ENCODE data around the gene TRMT2A. TPM values are rescaled to one million over a fixed set of nuclear protein-coding genes. Genes with fewer than 3 reads are reported as not detected.

The TRMT2A gene
- polyA plus RNA-seq, 1 donor (not counting 4 experiments of a cell fraction or from before 2014, with no cell fraction given): 18.3 TPM

DNA sequence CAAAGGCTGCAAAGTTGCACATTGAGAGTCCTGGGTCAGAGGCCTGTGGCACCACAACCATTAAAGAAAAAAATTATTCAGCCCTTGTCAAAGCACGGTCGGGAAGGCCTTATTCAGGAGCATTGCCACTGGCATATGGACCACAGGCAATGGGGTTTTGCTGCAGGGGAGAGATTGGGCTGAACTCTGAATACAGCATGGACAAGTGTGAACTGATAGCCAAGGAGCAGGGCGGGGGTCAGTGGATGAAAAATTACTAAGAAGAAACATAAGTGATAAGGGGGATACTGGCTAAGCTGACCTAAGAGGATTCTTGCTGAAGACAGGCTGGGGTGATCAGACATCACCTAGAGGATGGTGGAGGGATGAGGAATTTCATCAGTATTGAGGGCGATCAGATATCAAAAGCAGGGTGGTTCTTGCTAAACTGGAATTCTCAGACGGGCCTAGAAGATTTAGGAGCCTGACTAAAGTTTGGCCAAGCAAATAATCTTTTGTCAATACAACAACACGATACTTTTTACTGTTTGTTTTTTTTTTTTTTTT is 40.3 kb downstream of the TRMT2A start:
- TF ChIP-seq, protein P1, sequence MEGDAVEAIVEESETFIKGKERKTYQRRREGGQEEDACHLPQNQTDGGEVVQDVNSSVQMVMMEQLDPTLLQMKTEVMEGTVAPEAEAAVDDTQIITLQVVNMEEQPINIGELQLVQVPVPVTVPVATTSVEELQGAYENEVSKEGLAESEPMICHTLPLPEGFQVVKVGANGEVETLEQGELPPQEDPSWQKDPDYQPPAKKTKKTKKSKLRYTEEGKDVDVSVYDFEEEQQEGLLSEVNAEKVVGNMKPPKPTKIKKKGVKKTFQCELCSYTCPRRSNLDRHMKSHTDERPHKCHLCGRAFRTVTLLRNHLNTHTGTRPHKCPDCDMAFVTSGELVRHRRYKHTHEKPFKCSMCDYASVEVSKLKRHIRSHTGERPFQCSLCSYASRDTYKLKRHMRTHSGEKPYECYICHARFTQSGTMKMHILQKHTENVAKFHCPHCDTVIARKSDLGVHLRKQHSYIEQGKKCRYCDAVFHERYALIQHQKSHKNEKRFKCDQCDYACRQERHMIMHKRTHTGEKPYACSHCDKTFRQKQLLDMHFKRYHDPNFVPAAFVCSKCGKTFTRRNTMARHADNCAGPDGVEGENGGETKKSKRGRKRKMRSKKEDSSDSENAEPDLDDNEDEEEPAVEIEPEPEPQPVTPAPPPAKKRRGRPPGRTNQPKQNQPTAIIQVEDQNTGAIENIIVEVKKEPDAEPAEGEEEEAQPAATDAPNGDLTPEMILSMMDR (optimal IDR thresholded peaks at IDR 0.05 in 1 of 3, IDR thresholded peaks at IDR 0.05 in 1 of 3, conservative IDR thresholded peaks at IDR 0.05 in 1 of 3; ENCODE audit: extremely low read depth in 1 of 3, insufficient read depth in 2 of 3, low read length in 3 of 3): no peak
- no peak for TF ChIP-seq EZH2 (IDR thresholded peaks at IDR 0.05; ENCODE audit: low read length)
- Histone ChIP-seq H3K4me3 (ENCODE audit: control insufficient read depth in 2 of 3, extremely low read depth in 1 of 3, insufficient read depth in 2 of 3, low read depth in 1 of 3, low read length in 3 of 3) (no peak overlapping the region), H3K9ac (ENCODE audit: control insufficient read depth, extremely low read depth, insufficient read depth, low read length) (no peak overlapping the region), H3K27me3 (ENCODE audit: control insufficient read depth, extremely low read depth, insufficient read depth, low read length) (no peaks in the 10 kb centered on the region), H4K20me1 (ENCODE audit: control insufficient read depth, extremely low read depth, insufficient read depth, low read length) (no peaks in the 10 kb centered on the region), H3K9me3 (ENCODE audit: control insufficient read depth, low read depth, low read length) (no peaks in the 10 kb centered on the region), H3K79me2 (ENCODE audit: control insufficient read depth, insufficient read depth, low read length) (peaks cover 13% of the 10 kb centered on the region), H2AFZ (ENCODE audit: control insufficient read depth, low read length) (no peak overlapping the region), H3K36me3 (ENCODE audit: control insufficient read depth in 2 of 2, extremely low read depth in 1 of 2, insufficient read depth in 2 of 2, low read length in 2 of 2) (no peaks in the 10 kb centered on the region), H3K9me1 (ENCODE audit: control insufficient read depth, extremely low read depth, insufficient read depth, low read length) (no peaks in the 10 kb centered on the region), H3K4me2 (ENCODE audit: control insufficient read depth, extremely low read depth, insufficient read depth, low read depth, low read length) (no peak overlapping the region), H3K27ac (ENCODE audit: control insufficient read depth, insufficient read depth, low read length) (no peak overlapping the region), H3K4me1 (ENCODE audit: control insufficient read depth, extremely low read depth, insufficient read depth, low read length) (peaks cover 7% of the 10 kb centered on the region)
- dilution Hi-C loops (cut with MboI; ENCODE audit: extremely low pct_ligation_motif_present, low sequenced_read_pairs): no loop called here
- no peak for FAIRE-seq
- no peak for DNase-seq (ENCODE audit: low read depth, low spot score)

DNA sequence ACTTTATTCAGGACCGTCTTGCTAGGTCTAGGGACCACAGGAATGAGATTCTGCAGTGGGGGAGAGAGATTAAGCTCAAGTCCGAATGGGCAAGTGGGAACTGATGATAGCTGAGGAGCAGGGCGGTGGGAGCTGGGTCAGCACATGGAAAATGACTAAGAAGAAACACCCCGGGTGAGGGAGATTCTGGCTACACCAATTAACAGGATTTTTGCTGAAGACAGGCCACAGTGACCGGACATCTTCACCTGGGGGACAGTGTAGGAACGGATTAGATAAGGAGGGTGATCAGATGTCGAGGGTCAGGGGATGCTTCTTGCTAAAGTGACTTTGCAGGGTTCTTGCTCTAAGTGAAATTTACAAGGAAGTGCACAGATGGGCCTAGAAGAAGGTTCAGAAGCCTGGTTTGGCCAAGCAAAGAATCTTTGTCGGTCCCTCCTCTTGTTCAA is 45.5 kb downstream of the TRMT2A start:
- Histone ChIP-seq H3K4me2 (ENCODE audit: control insufficient read depth, extremely low read depth, insufficient read depth, low read depth, low read length) (no peak overlapping the region), H3K9ac (ENCODE audit: control insufficient read depth, extremely low read depth, insufficient read depth, low read length) (no peak overlapping the region), H3K4me1 (ENCODE audit: control insufficient read depth, extremely low read depth, insufficient read depth, low read length) (no peaks in the 10 kb centered on the region), H3K9me1 (ENCODE audit: control insufficient read depth, extremely low read depth, insufficient read depth, low read length) (no peaks in the 10 kb centered on the region), H4K20me1 (ENCODE audit: control insufficient read depth, extremely low read depth, insufficient read depth, low read length) (no peaks in the 10 kb centered on the region), H2AFZ (ENCODE audit: control insufficient read depth, low read length) (no peak overlapping the region), H3K9me3 (ENCODE audit: control insufficient read depth, low read depth, low read length) (no peaks in the 10 kb centered on the region), H3K79me2 (ENCODE audit: control insufficient read depth, insufficient read depth, low read length) (no peaks in the 10 kb centered on the region), H3K36me3 (ENCODE audit: control insufficient read depth in 2 of 2, extremely low read depth in 1 of 2, insufficient read depth in 2 of 2, low read length in 2 of 2) (no peaks in the 10 kb centered on the region), H3K4me3 (ENCODE audit: control insufficient read depth in 2 of 3, extremely low read depth in 1 of 3, insufficient read depth in 2 of 3, low read depth in 1 of 3, low read length in 3 of 3) (no peak overlapping the region), H3K27ac (ENCODE audit: control insufficient read depth, insufficient read depth, low read length) (no peak overlapping the region), H3K27me3 (ENCODE audit: control insufficient read depth, extremely low read depth, insufficient read depth, low read length) (no peaks in the 10 kb centered on the region)
- no peak for DNase-seq (ENCODE audit: low read depth, low spot score)
- no peak for FAIRE-seq
- no peak for TF ChIP-seq EZH2 (IDR thresholded peaks at IDR 0.05; ENCODE audit: low read length)
- TF ChIP-seq, protein P1 (optimal IDR thresholded peaks at IDR 0.05 in 1 of 3, IDR thresholded peaks at IDR 0.05 in 1 of 3, conservative IDR thresholded peaks at IDR 0.05 in 1 of 3; ENCODE audit: extremely low read depth in 1 of 3, insufficient read depth in 2 of 3, low read length in 3 of 3): no peak
- dilution Hi-C loops (cut with MboI; ENCODE audit: extremely low pct_ligation_motif_present, low sequenced_read_pairs): no loop called here

All from keratinocyte (primary cell).